Measurements from ENCODE around the gene TMSB4X. TPM values are rescaled to one million over a fixed set of nuclear protein-coding genes. Genes with fewer than 3 reads are reported as not detected.

Gene TMSB4X
- total and polyA plus RNA-seq, 2 of the 4 experiments (the other 2 are of a cell fraction) = 4,648 to 11,116 TPM

DNA sequence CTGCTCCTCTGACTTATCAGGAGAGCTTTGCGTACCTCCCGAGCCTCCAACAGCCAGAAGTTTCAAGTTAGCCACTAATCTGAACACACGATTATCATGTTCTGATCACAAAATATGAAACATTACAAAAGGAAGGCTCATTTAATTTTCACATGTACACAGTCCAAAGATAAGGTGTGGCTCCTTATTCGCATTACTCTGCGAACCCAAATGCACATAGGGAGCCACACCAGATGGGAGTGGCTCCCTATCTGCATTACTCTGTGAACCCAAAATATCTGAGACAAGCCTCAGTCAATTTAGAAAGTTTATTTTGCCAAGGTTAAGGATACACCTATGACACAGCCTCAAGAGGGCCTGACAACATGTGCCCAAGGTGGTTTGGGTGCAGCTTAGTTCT lies 40.1 kb upstream of the TMSB4X start:
- no peak overlapping the region for H2BK120ac ChIP-seq (ENCODE audit: low read depth, low read length)
- no TSS peak for BruUV-seq (replicated peaks)
- H3K27ac ChIP-seq (ENCODE audit: insufficient read depth, low read length) = no peak overlapping the region
- H3K4ac ChIP-seq (ENCODE audit: low read depth, low read length) = no peak overlapping the region
- ATAC-seq (ENCODE audit: low read depth) (no peak), DNase-seq (no peak)
- no peaks in the 10 kb centered on the region for H3K9me1 ChIP-seq (ENCODE audit: insufficient read depth, low read length)
- no peak overlapping the region for H3K4me3 ChIP-seq (ENCODE audit: insufficient read depth, low read depth, low read length)
- no peak overlapping the region for H4K91ac ChIP-seq (ENCODE audit: insufficient read depth, low read depth, low read length)
- no peak overlapping the region for H3K56ac ChIP-seq (ENCODE audit: extremely low read depth, insufficient read depth, low read length)
- no peak overlapping the region for H2BK20ac ChIP-seq (ENCODE audit: low read depth, low read length)
- H4K20me1 ChIP-seq (ENCODE audit: insufficient read depth, low read length) = no peaks in the 10 kb centered on the region
- 75% methylated on average over 2 of the region's 5 CpGs; no CpG with 5 or more reads in 1 of the 2 experiments for WGBS, 2 experiments (ENCODE audit: extremely low coverage in 2 of 2, insufficient read length in 1 of 2)
- dilution Hi-C loops (cut with HindIII; ENCODE audit: low sequenced_read_pairs, unreplicated experiment) = no loop called here
- H4K8ac ChIP-seq (ENCODE audit: low read depth in 2 of 2, low read length in 2 of 2) = no peak overlapping the region
- intact Hi-C loops (cut with micrococcal nuclease) = no loop called here
- no peak overlapping the region for H2AFZ ChIP-seq (replicated peaks; ENCODE audit: low read length, poor library complexity)
- TF ChIP-seq MXI1 (IDR thresholded peaks at IDR 0.05; ENCODE audit: borderline replicate concordance, low read depth, low read length) (no peak), POLR2A (IDR thresholded peaks at IDR 0.05; ENCODE audit: low read depth, low read length) (no peak), MAFK (IDR thresholded peaks at IDR 0.05; ENCODE audit: low read depth, low read length) (no peak), SMC3 (IDR thresholded peaks at IDR 0.05; ENCODE audit: low read depth, low read length) (no peak), USF2 (IDR thresholded peaks at IDR 0.05; ENCODE audit: low read depth, low read length) (no peak), BHLHE40 (IDR thresholded peaks at IDR 0.05; ENCODE audit: low read depth, low read length) (no peak), MAZ (IDR thresholded peaks at IDR 0.05; ENCODE audit: borderline replicate concordance, low read depth, low read length) (no peak)
- TF ChIP-seq, protein P1, sequence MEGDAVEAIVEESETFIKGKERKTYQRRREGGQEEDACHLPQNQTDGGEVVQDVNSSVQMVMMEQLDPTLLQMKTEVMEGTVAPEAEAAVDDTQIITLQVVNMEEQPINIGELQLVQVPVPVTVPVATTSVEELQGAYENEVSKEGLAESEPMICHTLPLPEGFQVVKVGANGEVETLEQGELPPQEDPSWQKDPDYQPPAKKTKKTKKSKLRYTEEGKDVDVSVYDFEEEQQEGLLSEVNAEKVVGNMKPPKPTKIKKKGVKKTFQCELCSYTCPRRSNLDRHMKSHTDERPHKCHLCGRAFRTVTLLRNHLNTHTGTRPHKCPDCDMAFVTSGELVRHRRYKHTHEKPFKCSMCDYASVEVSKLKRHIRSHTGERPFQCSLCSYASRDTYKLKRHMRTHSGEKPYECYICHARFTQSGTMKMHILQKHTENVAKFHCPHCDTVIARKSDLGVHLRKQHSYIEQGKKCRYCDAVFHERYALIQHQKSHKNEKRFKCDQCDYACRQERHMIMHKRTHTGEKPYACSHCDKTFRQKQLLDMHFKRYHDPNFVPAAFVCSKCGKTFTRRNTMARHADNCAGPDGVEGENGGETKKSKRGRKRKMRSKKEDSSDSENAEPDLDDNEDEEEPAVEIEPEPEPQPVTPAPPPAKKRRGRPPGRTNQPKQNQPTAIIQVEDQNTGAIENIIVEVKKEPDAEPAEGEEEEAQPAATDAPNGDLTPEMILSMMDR (conservative IDR thresholded peaks at IDR 0.05; ENCODE audit: low read depth, low read length) = no peak
- CTCF ChIA-PET = no interaction called here
- in situ Hi-C loops (cut with MboI; ENCODE audit: low sequenced_read_pairs) = no loop called here
- H3K36me3 ChIP-seq (ENCODE audit: control insufficient read depth, insufficient read depth, low read length) = no peaks in the 10 kb centered on the region
- H3K14ac ChIP-seq (replicated peaks; ENCODE audit: low read depth, low read length) = no peak overlapping the region
- H2AK9ac ChIP-seq (replicated peaks; ENCODE audit: low read depth, low read length, poor library complexity) = no peak overlapping the region
- POLR2A ChIA-PET (ENCODE audit: unreplicated experiment) = no interaction called here
- no peak overlapping the region for H2AK5ac ChIP-seq (ENCODE audit: low read depth, low read length)
- H3K79me1 ChIP-seq (ENCODE audit: low read depth in 1 of 2, low read length in 2 of 2) = no peaks in the 10 kb centered on the region
- no peak overlapping the region for H3K9ac ChIP-seq (ENCODE audit: low read depth, low read length)
- H3K27me3 ChIP-seq (ENCODE audit: control insufficient read depth, insufficient read depth, low read length) = no peaks in the 10 kb centered on the region
- no peak overlapping the region for H2BK5ac ChIP-seq (ENCODE audit: low read depth, low read length, poor library complexity, severe bottlenecking)
- H4K5ac ChIP-seq (ENCODE audit: low read depth, low read length) = no peak overlapping the region
- no peak overlapping the region for H3K23ac ChIP-seq (ENCODE audit: low read depth, low read length)
- H3K4me2 ChIP-seq (ENCODE audit: low read depth, low read length) = no peak overlapping the region
- no peak overlapping the region for H2BK15ac ChIP-seq (ENCODE audit: low read depth, low read length)
- H3K18ac ChIP-seq (ENCODE audit: low read depth, low read length) = no peak overlapping the region
- H3K4me1 ChIP-seq (ENCODE audit: control insufficient read depth, insufficient read depth, low read length) = no peaks in the 10 kb centered on the region
- no peaks in the 10 kb centered on the region for H3K9me3 ChIP-seq (ENCODE audit: control insufficient read depth, insufficient read depth, low read length)
